K562 (cell line): ENCODE data around the gene LYPD4. TPM values are rescaled to one million over a fixed set of nuclear protein-coding genes. Genes with fewer than 3 reads are reported as not detected.

Source experiments
- C11orf30 ChIP-seq: fragments of 450-650 bp; IDR thresholded peaks from 2 replicates; pipeline ENCODE4 v1.6.1; 2016; ENCODE audit warnings: low read depth, mild to moderate bottlenecking
- CTCFL ChIP-seq: IDR thresholded peaks from 2 replicates; pipeline ENCODE4 v1.6.1; 2011; ENCODE audit warnings: borderline replicate concordance, low read depth, mild to moderate bottlenecking, moderate library complexity, low read length; ENCODE audit not compliant: insufficient read depth, poor library complexity, severe bottlenecking
- DEAF1 ChIP-seq: fragments of 450-650 bp; formaldehyde crosslinking; IDR thresholded peaks from 2 replicates; pipeline ENCODE4 v1.4.0; 2020; ENCODE audit warnings: mild to moderate bottlenecking, moderate library complexity
- ETV1 ChIP-seq: fragments of 450-650 bp; conservative IDR thresholded peaks from 2 replicates; pipeline ENCODE4 v1.6.1; 2016; ENCODE audit warnings: missing genetic modification characterization, control low read depth, low read depth, missing compliant biosample characterization
- GTF2B ChIP-seq: IDR thresholded peaks from 2 replicates; pipeline ENCODE4 v1.6.1; 2011; ENCODE audit not compliant: insufficient read length; ENCODE audit errors: extremely low read depth
- JUND ChIP-seq, 2 experiments: IDR thresholded peaks; 2 replicates in 1 of 2; 3 replicates in 1 of 2; pipeline ENCODE4 v1.6.1; 2011; ENCODE audit warnings: borderline replicate concordance in 2 of 2, low read depth in 2 of 2, low read length in 2 of 2, improper control_type of control experiment in 1 of 2, missing biosample characterization in 1 of 2, missing genetic modification characterization in 1 of 2, missing genetic modification reagents in 1 of 2
- KAT7 ChIP-seq: sonication (generic); formaldehyde crosslinking; IDR thresholded peaks from 2 replicates; pipeline ENCODE4 v1.8.0; 2022; ENCODE audit warnings: missing genetic modification reagents, mild to moderate bottlenecking, borderline replicate concordance
- MAFF ChIP-seq: IDR thresholded peaks from 2 replicates; pipeline ENCODE4 v1.6.1; 2012; ENCODE audit warnings: low read length, improper control_type of control experiment
- RAD21 ChIP-seq, 2 experiments: fragments of 250-450 bp in 1 of 2; fragments of 450-650 bp in 1 of 2; sonication (Bioruptor Pico) in 1 of 2; formaldehyde crosslinking in 1 of 2; IDR thresholded peaks in 1 of 2; conservative IDR thresholded peaks in 1 of 2; 2 replicates each; pipeline versions ENCODE4 v1.4.0 to v1.8.0; 2020 to 2022; ENCODE audit warnings: mild to moderate bottlenecking in 2 of 2, moderate library complexity in 1 of 2
- SP2 ChIP-seq: IDR thresholded peaks from 2 replicates; pipeline ENCODE4 v1.6.1; 2011; ENCODE audit warnings: mild to moderate bottlenecking, low read depth, low read length, moderate library complexity; ENCODE audit not compliant: poor library complexity, severe bottlenecking; ENCODE audit errors: extremely low read depth
- SREBF2 ChIP-seq: sonication (generic); formaldehyde crosslinking; IDR thresholded peaks from 2 replicates; pipeline ENCODE4 v1.4.0; 2020; ENCODE audit warnings: mild to moderate bottlenecking, missing genetic modification reagents
- TAF15 ChIP-seq: fragments of 200-400 bp; formaldehyde crosslinking; IDR thresholded peaks from 2 replicates; pipeline ENCODE4 v1.6.1; 2017; ENCODE audit warnings: mild to moderate bottlenecking, low read depth, low read length, moderate library complexity
- TAF9B ChIP-seq: fragments of 450-650 bp; IDR thresholded peaks from 2 replicates; pipeline ENCODE4 v1.6.1; 2018; ENCODE audit warnings: mild to moderate bottlenecking; ENCODE audit not compliant: partially characterized antibody
- TGIF2 ChIP-seq: sonication (generic); formaldehyde crosslinking; IDR thresholded peaks from 2 replicates; pipeline ENCODE4 v1.8.1; 2022; ENCODE audit warnings: mild to moderate bottlenecking, missing genetic modification reagents, moderate library complexity
- TRIM24 ChIP-seq, 2 experiments: fragments of 450-650 bp; IDR thresholded peaks; 2 replicates each; pipeline ENCODE4 v1.6.1; 2016
- YBX1 ChIP-seq: fragments of 450-650 bp; IDR thresholded peaks from 2 replicates; pipeline ENCODE4 v1.7.1; 2016; ENCODE audit warnings: mild to moderate bottlenecking
- ZKSCAN8 ChIP-seq: fragments of 200-800 bp; sonication (Bioruptor generic); IDR thresholded peaks from 2 replicates; pipeline ENCODE4 v1.6.1; 2016; ENCODE audit warnings: missing genetic modification characterization, missing compliant biosample characterization
- ZNF217 ChIP-seq: sonication (generic); formaldehyde crosslinking; IDR thresholded peaks from 2 replicates; pipeline ENCODE4 v1.8.0; 2022; ENCODE audit warnings: mild to moderate bottlenecking, missing genetic modification reagents
- ZNF3 ChIP-seq: fragments of 250-450 bp; sonication (Bioruptor Pico); IDR thresholded peaks from 2 replicates; pipeline ENCODE4 v1.5.0; 2021; ENCODE audit warnings: mild to moderate bottlenecking, moderate library complexity
- ZNF561 ChIP-seq: fragments of 450-650 bp; formaldehyde crosslinking; conservative IDR thresholded peaks from 2 replicates; pipeline ENCODE4 v1.4.0; 2020; ENCODE audit warnings: mild to moderate bottlenecking, moderate library complexity
- ZNF668 ChIP-seq: fragments of 250-450 bp; sonication (Bioruptor Pico); IDR thresholded peaks from 2 replicates; pipeline ENCODE4 v1.8.0; 2022; ENCODE audit warnings: mild to moderate bottlenecking, inconsistent platforms
- ZNF707 ChIP-seq: fragments of 250-450 bp; sonication (Bioruptor Pico); conservative IDR thresholded peaks from 2 replicates; pipeline ENCODE4 v1.8.0; 2022; ENCODE audit warnings: inconsistent platforms, mild to moderate bottlenecking, moderate library complexity
- ZNF764 ChIP-seq: fragments of 250-450 bp; sonication (Bioruptor Pico); IDR thresholded peaks from 2 replicates; pipeline ENCODE4 v1.4.0; 2020; ENCODE audit warnings: low read depth, mild to moderate bottlenecking, moderate library complexity
- ZNF77 ChIP-seq: fragments of 250-450 bp; sonication (Bioruptor Pico); IDR thresholded peaks from 2 replicates; pipeline ENCODE4 v1.5.0; 2020
- polyA plus RNA-seq, 8 experiments: library from polyadenylated mRNA; depleted of rRNA in 4 of 8; stranded (reverse) in 5 of 8; unstranded in 3 of 8; fragments of >200 nt; fragmentation: Nextera tagmentation in 2 of 8; fragmentation: Illumina TruSeq in 1 of 8; extraction: Ambion mirVana in 2 of 8; extraction: Trizol in 1 of 8; gene quantifications; 2 replicates each; pipeline versions ENCODE4 v1.2.1 to v1.2.3, GENCODE V29; 2011 to 2014; ENCODE audit warnings: inconsistent platforms in 1 of 8, missing spikeins in 1 of 8
- total RNA-seq, 7 experiments: library from RNA; depleted of rRNA in 6 of 7; stranded (reverse); fragments of >200 nt in 6 of 7; fragmentation: Illumina TruSeq in 2 of 7; extraction: Trizol in 2 of 7; gene quantifications; 2 replicates each; pipeline versions ENCODE4 v1.2.1 to v1.2.3, GENCODE V29; 2011 to 2021; ENCODE audit warnings: low replicate concordance in 1 of 7

LYPD4 gene
- total and polyA plus RNA-seq, 9 of the 15 experiments (the other 6 are each of a cell fraction or from before 2014, with no cell fraction given): 0.11 TPM; not detected in 8

- TF ChIP-seq JUND (IDR thresholded peaks at IDR 0.05; ENCODE audit: borderline replicate concordance, low read depth, low read length) (peak; percentile 66), JUND (tag; IDR thresholded peaks at IDR 0.05; ENCODE audit: borderline replicate concordance, low read depth, low read length) (no peak), SP2 (peak; percentile 100), TGIF2 (CRISPR knock-in tag) (no peak), CTCFL (peak; percentile 80), ZNF217 (CRISPR knock-in tag) (no peak), TAF15 (no peak), MAFF (no peak), ZNF561 (CRISPR knock-in tag) (no peak), ZNF707 (0 out of 2 replicates have a peak, but pooled peaks have one; percentile 40), ZNF668 (CRISPR knock-in tag) (no peak), YBX1 (no peak), ZKSCAN8 (no peak), ZNF77 (CRISPR knock-in tag) (no peak), GTF2B (no peak), ZNF3 (CRISPR knock-in tag) (peak; percentile 62; the same call in 1 of the 2 replicates), SREBF2 (no peak), ETV1 (peak; percentile 60), C11orf30 (peak; percentile 87), RAD21 (CRISPR knock-in tag; conservative IDR thresholded peaks at IDR 0.05 in 1 of 2, IDR thresholded peaks at IDR 0.05 in 1 of 2) (no peak), TAF9B (peak; percentile 75), KAT7 (CRISPR knock-in tag) (peak; percentile 15; the same call in 1 of the 2 replicates), DEAF1 (CRISPR knock-in tag) (peak; percentile 14; the same call in 1 of the 2 replicates), ZNF764 (CRISPR knock-in tag) (no peak), TRIM24 (IDR thresholded peaks at IDR 0.05) (no peak)
These were observed 39.6 kb upstream of the LYPD4 start (continued) for GRCh38 chr19:41883821-41884733.
